ENCODE results near the gene IRAK1BP1. TPM values are rescaled to one million over a fixed set of nuclear protein-coding genes. Genes with fewer than 3 reads are reported as not detected.
"Not testable (repeated sequence)": the region's sequence is repeated elsewhere in the genome, so short reads cannot be mapped to it uniquely, and the experiment has no call there.

Gene IRAK1BP1
- polyA plus RNA-seq, 3 donors from 2014 or later: 0.69 to 1.1 (median 0.77) TPM

DNA sequence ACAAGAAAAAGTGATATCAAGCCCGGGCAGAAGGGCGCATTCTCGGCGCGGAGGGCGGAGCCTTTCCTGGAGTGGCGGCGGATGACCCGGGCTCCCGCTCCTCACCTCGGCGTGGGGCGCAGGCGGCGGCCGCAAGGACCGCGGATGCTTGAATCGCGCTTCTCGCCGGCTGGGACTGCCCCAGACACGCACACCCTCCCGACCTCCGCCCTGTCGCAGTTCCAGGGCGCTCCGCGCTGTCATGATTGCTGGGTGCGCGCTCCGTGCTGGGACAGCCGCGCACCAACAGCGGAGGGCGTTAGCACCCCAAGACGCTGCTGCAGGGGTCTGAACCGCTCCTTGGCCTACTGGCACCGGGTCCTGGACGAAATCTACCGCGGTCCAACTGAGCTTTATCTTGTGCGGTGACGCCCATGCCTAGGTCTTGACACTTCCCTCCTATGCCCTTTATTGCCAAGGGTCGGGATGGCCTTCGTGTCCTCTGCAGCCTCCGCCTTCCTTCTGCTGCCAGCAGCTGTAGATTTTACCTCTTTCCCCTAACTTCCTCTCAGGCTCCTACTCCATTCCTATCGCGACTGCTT, 43.3 kb downstream of the IRAK1BP1 start:
- H3K9me3 Mint-ChIP-seq: peaks cover 0 to 21% (median 4%) of the 10 kb centered on the region in 6 donors
- H3K27me3 Mint-ChIP-seq (ENCODE audit: low read depth in 3 of 3): peaks cover 2 to 29% (median 16%) of the 10 kb centered on the region in 3 donors
- H3K4me3 Mint-ChIP-seq: peak overlapping the region; percentile 2 to 75 (median 49)
- H3K36me3 Mint-ChIP-seq: peaks cover 0 to 8% (median 6%) of the 10 kb centered on the region in 3 donors
- peaks cover 13 to 21% of the 10 kb centered on the region in 2 donors for H3K4me1 Mint-ChIP-seq
- no peak for DNase-seq
- no peak overlapping the region for H3K27ac Mint-ChIP-seq

GRCh38 chr6:78911218-78911940, 44.0 kb downstream of the IRAK1BP1 start:
- Mint-ChIP-seq H3K27ac (no peak overlapping the region), H3K9me3 (peaks cover 0 to 28% (median 9%) of the 10 kb centered on the region in 6 donors), H3K4me1 (peaks cover 13 to 21% of the 10 kb centered on the region in 2 donors), H3K4me3 (peak overlapping the region; percentile 2 to 75 (median 49)), H3K27me3 (ENCODE audit: low read depth in 3 of 3) (peaks cover 2 to 29% (median 16%) of the 10 kb centered on the region in 3 donors), H3K36me3 (peaks cover 0 to 8% (median 6%) of the 10 kb centered on the region in 3 donors)
- no peak for DNase-seq

- H3K27ac Mint-ChIP-seq: no peak overlapping the region
- H3K4me1 Mint-ChIP-seq: peaks cover 0 to 1% of the 10 kb centered on the region in 2 donors
- no peak overlapping the region for H3K4me3 Mint-ChIP-seq
- peaks cover 0 to 13% (median 3%) of the 10 kb centered on the region in 3 donors for H3K36me3 Mint-ChIP-seq
- DNase-seq: no peak
- peaks cover 0 to 17% (median 5%) of the 10 kb centered on the region in 3 donors for H3K27me3 Mint-ChIP-seq (ENCODE audit: low read depth in 3 of 3)
- peaks cover 11 to 54% (median 32%) of the 10 kb centered on the region in 6 donors for H3K9me3 Mint-ChIP-seq
These were observed 49.1 kb downstream of the IRAK1BP1 start for GRCh38 chr6:78916411-78916810.

GRCh38 chr6:78917788-78918187, 50.4 kb downstream of the IRAK1BP1 start:
- H3K9me3 Mint-ChIP-seq: peaks cover 11 to 60% (median 37%) of the 10 kb centered on the region in 6 donors
- H3K4me3 Mint-ChIP-seq: no peak overlapping the region
- H3K27ac Mint-ChIP-seq: no peak overlapping the region
- H3K27me3 Mint-ChIP-seq (ENCODE audit: low read depth in 3 of 3): peaks cover 0 to 10% (median 5%) of the 10 kb centered on the region in 3 donors
- no peaks in the 10 kb centered on the region for H3K4me1 Mint-ChIP-seq
- peaks cover 0 to 13% (median 0%) of the 10 kb centered on the region in 3 donors for H3K36me3 Mint-ChIP-seq
- DNase-seq: no peak

GRCh38 chr6:78921168-78921567, 53.8 kb downstream of the IRAK1BP1 start:
- H3K27me3 Mint-ChIP-seq (ENCODE audit: low read depth in 3 of 3); H3K27ac Mint-ChIP-seq; DNase-seq; H3K4me1 Mint-ChIP-seq; H3K4me3 Mint-ChIP-seq: not testable (repeated sequence)
- Mint-ChIP-seq H3K9me3 (peaks cover 7 to 63% (median 34%) of the 10 kb centered on the region in 6 donors), H3K36me3 (peaks cover 0 to 13% (median 0%) of the 10 kb centered on the region in 3 donors)

- Mint-ChIP-seq H3K9me3 (peaks cover 4 to 46% (median 16%) of the 10 kb centered on the region in 6 donors), H3K36me3 (no peaks in the 10 kb centered on the region), H3K27ac (no peak overlapping the region)
These were observed 58.0 kb downstream of the IRAK1BP1 start for GRCh38 chr6:78925317-78925716.

GRCh38 chr6:78935553-78935952, 68.2 kb downstream of the IRAK1BP1 start:
- Mint-ChIP-seq H3K4me3 (no peak overlapping the region), H3K27me3 (ENCODE audit: low read depth in 3 of 3) (peaks cover 0 to 4% (median 0%) of the 10 kb centered on the region in 3 donors), H3K4me1 (no peaks in the 10 kb centered on the region), H3K27ac (no peak overlapping the region), H3K9me3 (no peaks in the 10 kb centered on the region), H3K36me3 (peaks cover 2 to 10% (median 6%) of the 10 kb centered on the region in 3 donors)
- no peak for DNase-seq

More at GRCh38 chr6:78925317-78925716, 58.0 kb downstream of the IRAK1BP1 start:
- Mint-ChIP-seq H3K4me1 (no peaks in the 10 kb centered on the region), H3K4me3 (no peak overlapping the region), H3K27me3 (ENCODE audit: low read depth in 3 of 3) (peaks cover 5 to 8% (median 7%) of the 10 kb centered on the region in 3 donors)
- no peak for DNase-seq

DNA sequence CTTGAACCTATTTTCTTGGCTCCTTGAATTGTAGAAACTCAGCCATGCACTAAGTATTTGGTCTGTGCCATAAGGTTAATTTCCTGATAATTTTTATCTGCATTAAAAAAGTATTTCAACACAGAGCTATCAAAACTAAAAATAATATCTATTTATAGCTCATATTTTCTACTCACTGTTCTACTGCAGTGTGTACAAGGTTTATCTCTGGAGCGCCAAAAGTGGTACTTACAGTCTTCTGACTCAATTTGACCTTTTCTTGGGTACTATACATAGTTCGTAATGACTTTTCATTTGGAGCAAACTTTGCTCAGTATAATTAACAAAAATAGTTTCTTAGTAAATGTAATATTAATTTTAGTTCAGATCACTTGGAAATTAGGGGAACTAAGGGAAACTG, 69.2 kb downstream of the IRAK1BP1 start:
- H3K27me3 Mint-ChIP-seq (ENCODE audit: low read depth in 3 of 3): peaks cover 0 to 4% (median 0%) of the 10 kb centered on the region in 3 donors
- no peaks in the 10 kb centered on the region for H3K4me1 Mint-ChIP-seq
- no peaks in the 10 kb centered on the region for H3K9me3 Mint-ChIP-seq
- peaks cover 12 to 17% (median 14%) of the 10 kb centered on the region in 3 donors for H3K36me3 Mint-ChIP-seq
- no peak overlapping the region for H3K27ac Mint-ChIP-seq
- H3K4me3 Mint-ChIP-seq: no peak overlapping the region
- DNase-seq: no peak

GRCh38 chr6:78942446-78942845, 75.1 kb downstream of the IRAK1BP1 start:
- no peak overlapping the region for H3K27ac Mint-ChIP-seq
- H3K36me3 Mint-ChIP-seq: peaks cover 34 to 46% (median 42%) of the 10 kb centered on the region in 3 donors
- no peak overlapping the region for H3K4me3 Mint-ChIP-seq
- H3K27me3 Mint-ChIP-seq (ENCODE audit: low read depth in 3 of 3): peaks cover 0 to 1% (median under 1%) of the 10 kb centered on the region in 3 donors
- DNase-seq: no peak
- H3K4me1 Mint-ChIP-seq: no peaks in the 10 kb centered on the region
- no peaks in the 10 kb centered on the region for H3K9me3 Mint-ChIP-seq

DNA sequence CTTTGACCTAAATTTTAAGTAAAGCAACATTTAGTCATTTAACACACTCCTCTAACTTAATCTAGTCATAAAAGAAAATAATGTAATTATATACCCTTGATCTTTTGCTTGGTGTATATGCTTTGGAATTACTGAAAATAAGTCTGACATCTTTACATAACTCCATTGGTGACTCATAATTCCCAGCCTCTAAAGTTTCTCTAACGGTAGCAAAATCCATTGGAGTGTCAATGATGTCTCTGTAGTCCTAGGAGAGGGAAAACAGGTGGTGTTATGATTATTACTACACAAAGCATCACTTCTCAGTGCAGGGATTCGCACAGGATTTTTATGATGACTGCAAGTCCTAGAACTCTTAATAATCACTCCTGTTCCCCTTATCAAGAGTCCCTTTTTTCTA, 80.2 kb downstream of the IRAK1BP1 start:
- H3K36me3 Mint-ChIP-seq: peaks cover 65 to 69% (median 69%) of the 10 kb centered on the region in 3 donors

GRCh38 chr6:78947962-78948361, 80.6 kb downstream of the IRAK1BP1 start:
- no peak for DNase-seq
- peaks cover 69 to 73% (median 72%) of the 10 kb centered on the region in 3 donors for H3K36me3 Mint-ChIP-seq
- H3K27ac Mint-ChIP-seq: peak overlapping the region in 1 of 6 donors; percentile 34
- H3K27me3 Mint-ChIP-seq (ENCODE audit: low read depth in 3 of 3): peaks cover 0 to 1% (median 1%) of the 10 kb centered on the region in 3 donors
- peaks cover 2 to 14% (median 6%) of the 10 kb centered on the region in 6 donors for H3K9me3 Mint-ChIP-seq
- H3K4me1 Mint-ChIP-seq: no peaks in the 10 kb centered on the region
- H3K4me3 Mint-ChIP-seq: no peak overlapping the region

More for the DNA sequence above, 80.2 kb downstream of the IRAK1BP1 start:
- Mint-ChIP-seq H3K4me1 (no peaks in the 10 kb centered on the region), H3K27me3 (ENCODE audit: low read depth in 3 of 3) (peaks cover 0 to 1% (median 1%) of the 10 kb centered on the region in 3 donors), H3K9me3 (peaks cover 0 to 14% (median 6%) of the 10 kb centered on the region in 6 donors), H3K27ac (no peak overlapping the region), H3K4me3 (no peak overlapping the region)
- DNase-seq: no peak

GRCh38 chr6:78948785-78949184, 81.4 kb downstream of the IRAK1BP1 start:
- peaks cover 73 to 75% (median 73%) of the 10 kb centered on the region in 3 donors for H3K36me3 Mint-ChIP-seq
- H3K4me3 Mint-ChIP-seq: no peak overlapping the region
- peak overlapping the region in 2 of 6 donors; percentile 32 to 37 for H3K27ac Mint-ChIP-seq
- H3K4me1 Mint-ChIP-seq: no peaks in the 10 kb centered on the region
- H3K9me3 Mint-ChIP-seq: peaks cover 2 to 14% (median 6%) of the 10 kb centered on the region in 6 donors
- H3K27me3 Mint-ChIP-seq (ENCODE audit: low read depth in 3 of 3): peaks cover 0 to 1% (median 1%) of the 10 kb centered on the region in 3 donors
- DNase-seq: no peak

GRCh38 chr6:78952362-78952761, 85.0 kb downstream of the IRAK1BP1 start:
- Mint-ChIP-seq H3K27ac (peak overlapping the region in 1 of 6 donors; percentile 65), H3K4me1 (no peaks in the 10 kb centered on the region), H3K27me3 (ENCODE audit: low read depth in 3 of 3) (peaks cover 0 to 1% (median 0%) of the 10 kb centered on the region in 3 donors), H3K4me3 (no peak overlapping the region), H3K9me3 (peaks cover 2 to 14% (median 6%) of the 10 kb centered on the region in 6 donors), H3K36me3 (peaks cover 65 to 74% (median 73%) of the 10 kb centered on the region in 3 donors)
- DNase-seq: no peak

Data from immature natural killer cell (primary cell).